PFSK-1 (cell line): ENCODE data around the gene SLC26A4.

Experiments
- POLR2AphosphoS5 ChIP-seq: IDR thresholded peaks from 2 replicates; pipeline ENCODE4 v1.6.1; 2012; ENCODE audit warnings: low read depth, mild to moderate bottlenecking, control low read depth, low read length, moderate library complexity
- SIN3A ChIP-seq: IDR thresholded peaks from 2 replicates; pipeline ENCODE4 v1.6.1; 2012; ENCODE audit warnings: mild to moderate bottlenecking, low read length, moderate library complexity, borderline replicate concordance; ENCODE audit not compliant: insufficient read depth
- TAF1 ChIP-seq: IDR thresholded peaks from 2 replicates; pipeline ENCODE4 v1.6.1; 2012; ENCODE audit warnings: low read length, control low read depth, borderline replicate concordance; ENCODE audit not compliant: insufficient read depth
- TF ChIP-seq, protein P1 (sequence below), 2 experiments: IDR thresholded peaks; 2 replicates each; pipeline versions ENCODE4 v1.6.1 to v1.8.0; 2011 to 2012; ENCODE audit warnings: low read depth in 2 of 2, low read length in 2 of 2, control low read depth in 1 of 2, inconsistent platforms in 1 of 2, mild to moderate bottlenecking in 1 of 2, moderate library complexity in 1 of 2; ENCODE audit not compliant: insufficient read depth in 1 of 2

- TF ChIP-seq TAF1 (no peak), POLR2AphosphoS5 (no peak), SIN3A (no peak)
- TF ChIP-seq, protein P1, sequence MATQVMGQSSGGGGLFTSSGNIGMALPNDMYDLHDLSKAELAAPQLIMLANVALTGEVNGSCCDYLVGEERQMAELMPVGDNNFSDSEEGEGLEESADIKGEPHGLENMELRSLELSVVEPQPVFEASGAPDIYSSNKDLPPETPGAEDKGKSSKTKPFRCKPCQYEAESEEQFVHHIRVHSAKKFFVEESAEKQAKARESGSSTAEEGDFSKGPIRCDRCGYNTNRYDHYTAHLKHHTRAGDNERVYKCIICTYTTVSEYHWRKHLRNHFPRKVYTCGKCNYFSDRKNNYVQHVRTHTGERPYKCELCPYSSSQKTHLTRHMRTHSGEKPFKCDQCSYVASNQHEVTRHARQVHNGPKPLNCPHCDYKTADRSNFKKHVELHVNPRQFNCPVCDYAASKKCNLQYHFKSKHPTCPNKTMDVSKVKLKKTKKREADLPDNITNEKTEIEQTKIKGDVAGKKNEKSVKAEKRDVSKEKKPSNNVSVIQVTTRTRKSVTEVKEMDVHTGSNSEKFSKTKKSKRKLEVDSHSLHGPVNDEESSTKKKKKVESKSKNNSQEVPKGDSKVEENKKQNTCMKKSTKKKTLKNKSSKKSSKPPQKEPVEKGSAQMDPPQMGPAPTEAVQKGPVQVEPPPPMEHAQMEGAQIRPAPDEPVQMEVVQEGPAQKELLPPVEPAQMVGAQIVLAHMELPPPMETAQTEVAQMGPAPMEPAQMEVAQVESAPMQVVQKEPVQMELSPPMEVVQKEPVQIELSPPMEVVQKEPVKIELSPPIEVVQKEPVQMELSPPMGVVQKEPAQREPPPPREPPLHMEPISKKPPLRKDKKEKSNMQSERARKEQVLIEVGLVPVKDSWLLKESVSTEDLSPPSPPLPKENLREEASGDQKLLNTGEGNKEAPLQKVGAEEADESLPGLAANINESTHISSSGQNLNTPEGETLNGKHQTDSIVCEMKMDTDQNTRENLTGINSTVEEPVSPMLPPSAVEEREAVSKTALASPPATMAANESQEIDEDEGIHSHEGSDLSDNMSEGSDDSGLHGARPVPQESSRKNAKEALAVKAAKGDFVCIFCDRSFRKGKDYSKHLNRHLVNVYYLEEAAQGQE (IDR thresholded peaks at IDR 0.05; ENCODE audit: insufficient read depth in 1 of 2, low read depth in 2 of 2, low read length in 2 of 2): no peak
Observed at GRCh38 chr7:107663196-107663595, 2.6 kb downstream of the SLC26A4 start.
